ENCODE results near the gene SLC44A4.
A peak's percentile ranks its signal among the peaks of the same experiment; 100 is the strongest.
"Not testable (repeated sequence)": the region's sequence is repeated elsewhere in the genome, so short reads cannot be mapped to it uniquely, and the experiment has no call there.

The SLC44A4 gene

GRCh38 chr6:31874836-31875572, 3.8 kb downstream of the SLC44A4 start:
- no peak for TF ChIP-seq CTCF (conservative IDR thresholded peaks at IDR 0.05; ENCODE audit: control insufficient read depth, insufficient read depth, low read depth, low read length)
- no peak overlapping the region for H3K4me3 ChIP-seq (ENCODE audit: control insufficient read depth, low read depth, low read length)
- no peak for DNase-seq (ENCODE audit: low read depth)

GRCh38 chr6:31874084-31874670, 4.6 kb downstream of the SLC44A4 start:
- no peak overlapping the region for H3K4me3 ChIP-seq (ENCODE audit: control insufficient read depth, low read depth, low read length)
- TF ChIP-seq CTCF (conservative IDR thresholded peaks at IDR 0.05; ENCODE audit: control insufficient read depth, insufficient read depth, low read depth, low read length): no peak
- DNase-seq (ENCODE audit: low read depth): no peak

GRCh38 chr6:31871046-31871659, 7.6 kb downstream of the SLC44A4 start:
- H3K4me3 ChIP-seq (ENCODE audit: control insufficient read depth, low read depth, low read length): no peak overlapping the region
- no peak for TF ChIP-seq CTCF (conservative IDR thresholded peaks at IDR 0.05; ENCODE audit: control insufficient read depth, insufficient read depth, low read depth, low read length)
- peak; percentile 7 for DNase-seq (ENCODE audit: low read depth)

GRCh38 chr6:31870385-31870921, 8.3 kb downstream of the SLC44A4 start:
- DNase-seq (ENCODE audit: low read depth): no peak
- TF ChIP-seq CTCF (conservative IDR thresholded peaks at IDR 0.05; ENCODE audit: control insufficient read depth, insufficient read depth, low read depth, low read length): no peak
- H3K4me3 ChIP-seq (ENCODE audit: control insufficient read depth, low read depth, low read length): no peak overlapping the region

- no peak for DNase-seq (ENCODE audit: low read depth)
- TF ChIP-seq CTCF (conservative IDR thresholded peaks at IDR 0.05; ENCODE audit: control insufficient read depth, insufficient read depth, low read depth, low read length): no peak
- no peak overlapping the region for H3K4me3 ChIP-seq (ENCODE audit: control insufficient read depth, low read depth, low read length)
These were observed 9.5 kb downstream of the SLC44A4 start for GRCh38 chr6:31869343-31869742.

- H3K4me3 ChIP-seq (ENCODE audit: control insufficient read depth, low read depth, low read length); DNase-seq (ENCODE audit: low read depth): not testable (repeated sequence)
These were observed 10.2 kb downstream of the SLC44A4 start for GRCh38 chr6:31868658-31868971.

Data from fibroblast of mammary gland (primary cell).